PC-3 (cell line): ENCODE data around the gene TMEM167A. TPM values are rescaled to one million over a fixed set of nuclear protein-coding genes. Genes with fewer than 3 reads are reported as not detected.

ENCODE experiments used
- ATAC-seq: fragments of 200-7000 bp; cut with Tn5 transposase; 2 replicates; pipeline ENCODE4 v1.9.1; 2020; ENCODE audit warnings: mild to moderate bottlenecking, moderate library complexity
- BruUV-seq: library from RNA; stranded (reverse); fragments of 400-500 nt; replicated peaks from 2 replicates; lab custom pipeline; 2021; lab: Mats Ljungman, UMichigan
- CTCF ChIA-PET: fragments of 300-600 bp; sonication (Branson Sonifier 250); formaldehyde crosslinking; loops from one replicate; lab custom pipeline; 2022; ENCODE audit warnings: antibody characterized with exemption; lab: Charles Lee
- POLR2A ChIA-PET: fragments of 300-600 bp; sonication (Branson Sonifier 250); formaldehyde crosslinking; loops from one replicate; lab custom pipeline; 2022; ENCODE audit warnings: antibody characterized with exemption; ENCODE audit not compliant: unreplicated experiment; lab: Charles Lee
- DNase-seq: peaks from one replicate; pipeline ENCODE4 v3.0.0-alpha.2; 2015
- H2AFZ ChIP-seq: fragments of 300-600 bp; sonication (generic); 2 replicates; pipeline ENCODE4 v1.6.0; 2016; ENCODE audit warnings: antibody characterized with exemption, low read length
- H3F3A ChIP-seq: fragments of 300-600 bp; sonication (generic); one replicate; pipeline ENCODE4 v1.6.0; 2017; ENCODE audit warnings: antibody characterized with exemption, low read length, control low read depth, mild to moderate bottlenecking; ENCODE audit not compliant: unreplicated experiment
- H3K27ac ChIP-seq: fragments of 300-600 bp; sonication (generic); 2 replicates; pipeline ENCODE4 v1.5.1; 2016; ENCODE audit warnings: mild to moderate bottlenecking, low read length
- H3K27me3 ChIP-seq: fragments of 300-600 bp; sonication (generic); 2 replicates; pipeline ENCODE4 v1.6.1; 2016; ENCODE audit warnings: low read length, mixed read lengths
- H3K36me3 ChIP-seq: fragments of 300-600 bp; sonication (generic); 2 replicates; pipeline ENCODE4 v1.6.1; 2016; ENCODE audit warnings: low read depth, mixed run types, low read length, mixed read lengths
- H3K4me1 ChIP-seq: fragments of 300-600 bp; sonication (generic); 2 replicates; pipeline ENCODE4 v1.5.1; 2016; ENCODE audit warnings: low read length; ENCODE audit not compliant: insufficient read depth
- H3K4me2 ChIP-seq: fragments of 300-600 bp; sonication (generic); 2 replicates; pipeline ENCODE4 v1.6.0; 2016; ENCODE audit warnings: low read length
- H3K4me3 ChIP-seq: fragments of 300-600 bp; sonication (generic); 2 replicates; pipeline ENCODE4 v1.5.1; 2016; ENCODE audit warnings: mild to moderate bottlenecking, low read length, mixed read lengths
- H3K79me2 ChIP-seq: fragments of 300-600 bp; sonication (generic); 2 replicates; pipeline ENCODE4 v1.6.1; 2017; ENCODE audit warnings: low read length, mixed read lengths
- H3K9ac ChIP-seq: fragments of 300-600 bp; sonication (generic); 2 replicates; pipeline ENCODE4 v1.6.0; 2016; ENCODE audit warnings: mild to moderate bottlenecking, low read length
- H3K9me2 ChIP-seq: fragments of 300-600 bp; sonication (generic); replicated peaks from 2 replicates; pipeline ENCODE4 v1.6.1; 2016; ENCODE audit warnings: mixed run types, low read length, mixed read lengths
- H3K9me3 ChIP-seq: fragments of 300-600 bp; sonication (generic); 2 replicates; pipeline ENCODE4 v1.6.1; 2016; ENCODE audit warnings: low read length, mixed read lengths
- H4K20me1 ChIP-seq: fragments of 300-600 bp; sonication (generic); 2 replicates; pipeline ENCODE4 v1.6.1; 2016; ENCODE audit warnings: low read length, mixed read lengths
- EZH2 ChIP-seq: fragments of 300-600 bp; sonication (generic); IDR thresholded peaks from one replicate; pipeline ENCODE4 v1.6.1; 2017; ENCODE audit warnings: antibody characterized with exemption, mild to moderate bottlenecking, low read length; ENCODE audit not compliant: unreplicated experiment
- EZH2phosphoT487 ChIP-seq: fragments of 300-600 bp; sonication (generic); IDR thresholded peaks from 2 replicates; pipeline ENCODE4 v1.6.1; 2018; ENCODE audit warnings: mild to moderate bottlenecking, antibody characterized with exemption, low read length, borderline replicate concordance
- intact Hi-C: fragments of 100-400 bp; cut with micrococcal nuclease; formaldehyde crosslinking; loops from 2 replicates; pipeline ENCODE4 v1.9.0; 2023
- total RNA-seq: library from RNA; depleted of rRNA; stranded (reverse); fragments of >200 nt; gene quantifications from 2 replicates; pipeline ENCODE4 v1.2.3, GENCODE V29; 2014
- TF ChIP-seq, protein P1 (sequence below): fragments of 300-600 bp; sonication (generic); conservative IDR thresholded peaks from 2 replicates; pipeline ENCODE4 v1.5.1; 2017; ENCODE audit warnings: antibody characterized with exemption, low read depth, mild to moderate bottlenecking, low read length

The TMEM167A gene
- total RNA-seq, 1 experiment from 2014 or later, result 35.7 TPM

- H3K4me2 ChIP-seq, result no peak overlapping the region
- ATAC-seq, result no peak
- no peak overlapping the region for H3K4me3 ChIP-seq
- no peaks in the 10 kb centered on the region for H3K27me3 ChIP-seq
- no peaks in the 10 kb centered on the region for H3K9me2 ChIP-seq
- H3F3A ChIP-seq, result no peaks in the 10 kb centered on the region
- BruUV-seq, result no TSS peak
- H4K20me1 ChIP-seq, result no peaks in the 10 kb centered on the region
- no peak overlapping the region for H2AFZ ChIP-seq
- ChIA-PET POLR2A (no interaction called here), CTCF (interaction anchor here (0.7 kb wide), 1 partner anchor 408 kb away, joined by 6 read pairs; no protein-coding TSS in a partner anchor)
- no peak overlapping the region for H3K9ac ChIP-seq
- intact Hi-C loops, result no loop called here
- H3K9me3 ChIP-seq, result no peaks in the 10 kb centered on the region
- peaks cover 7% of the 10 kb centered on the region; the same call in 1 of the 2 replicates for H3K36me3 ChIP-seq
- H3K79me2 ChIP-seq, result no peaks in the 10 kb centered on the region
- DNase-seq, result no peak
- TF ChIP-seq EZH2phosphoT487 (no peak), EZH2 (no peak)
- TF ChIP-seq, protein P1, sequence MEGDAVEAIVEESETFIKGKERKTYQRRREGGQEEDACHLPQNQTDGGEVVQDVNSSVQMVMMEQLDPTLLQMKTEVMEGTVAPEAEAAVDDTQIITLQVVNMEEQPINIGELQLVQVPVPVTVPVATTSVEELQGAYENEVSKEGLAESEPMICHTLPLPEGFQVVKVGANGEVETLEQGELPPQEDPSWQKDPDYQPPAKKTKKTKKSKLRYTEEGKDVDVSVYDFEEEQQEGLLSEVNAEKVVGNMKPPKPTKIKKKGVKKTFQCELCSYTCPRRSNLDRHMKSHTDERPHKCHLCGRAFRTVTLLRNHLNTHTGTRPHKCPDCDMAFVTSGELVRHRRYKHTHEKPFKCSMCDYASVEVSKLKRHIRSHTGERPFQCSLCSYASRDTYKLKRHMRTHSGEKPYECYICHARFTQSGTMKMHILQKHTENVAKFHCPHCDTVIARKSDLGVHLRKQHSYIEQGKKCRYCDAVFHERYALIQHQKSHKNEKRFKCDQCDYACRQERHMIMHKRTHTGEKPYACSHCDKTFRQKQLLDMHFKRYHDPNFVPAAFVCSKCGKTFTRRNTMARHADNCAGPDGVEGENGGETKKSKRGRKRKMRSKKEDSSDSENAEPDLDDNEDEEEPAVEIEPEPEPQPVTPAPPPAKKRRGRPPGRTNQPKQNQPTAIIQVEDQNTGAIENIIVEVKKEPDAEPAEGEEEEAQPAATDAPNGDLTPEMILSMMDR, result no peak
- no peak overlapping the region for H3K27ac ChIP-seq
- H3K4me1 ChIP-seq, result no peaks in the 10 kb centered on the region
Observed at GRCh38 chr5:83048811-83049210, 28.4 kb downstream of the TMEM167A start.

GRCh38 chr5:83048277-83048676 lies 28.9 kb downstream of the TMEM167A start:
- Histone ChIP-seq H3K27me3 (no peaks in the 10 kb centered on the region), H3K9ac (no peak overlapping the region), H3K4me1 (no peaks in the 10 kb centered on the region), H3K4me2 (no peak overlapping the region), H3K9me2 (no peaks in the 10 kb centered on the region), H3K36me3 (peaks cover 7% of the 10 kb centered on the region; the same call in 1 of the 2 replicates), H3K79me2 (no peaks in the 10 kb centered on the region), H2AFZ (no peak overlapping the region), H3K4me3 (no peak overlapping the region), H3K9me3 (no peaks in the 10 kb centered on the region), H3K27ac (no peak overlapping the region), H4K20me1 (no peaks in the 10 kb centered on the region), H3F3A (no peaks in the 10 kb centered on the region)
- POLR2A ChIA-PET, result no interaction called here
- no TSS peak for BruUV-seq
- ATAC-seq (no peak), DNase-seq (no peak)
- CTCF ChIA-PET, result interaction anchor here (0.7 kb wide), 1 partner anchor 407 kb away, joined by 6 read pairs; no protein-coding TSS in a partner anchor
- intact Hi-C loops, result no loop called here
- TF ChIP-seq EZH2, result no peak
- no peak for TF ChIP-seq EZH2phosphoT487
- TF ChIP-seq, protein P1, result no peak

- 0 out of 2 replicates have a peak, but pooled peaks cover 1% of the 10 kb centered on the region for H3K36me3 ChIP-seq
- no peak overlapping the region for H3K27ac ChIP-seq
- ChIA-PET POLR2A (no interaction called here), CTCF (no interaction called here)
- no peak overlapping the region for H3K4me2 ChIP-seq
- no peaks in the 10 kb centered on the region for H3K79me2 ChIP-seq
- H3K9me2 ChIP-seq, result no peaks in the 10 kb centered on the region
- BruUV-seq, result no TSS peak
- H3F3A ChIP-seq, result no peaks in the 10 kb centered on the region
- H3K27me3 ChIP-seq, result no peaks in the 10 kb centered on the region
- ATAC-seq, result peak; percentile 20; the same call in 1 of the 2 replicates
- intact Hi-C loops, result no loop called here
- no peaks in the 10 kb centered on the region for H4K20me1 ChIP-seq
- no peak overlapping the region for H3K9ac ChIP-seq
- H2AFZ ChIP-seq, result no peak overlapping the region
- TF ChIP-seq EZH2phosphoT487, result no peak
- TF ChIP-seq EZH2, result no peak
- TF ChIP-seq, protein P1, result no peak
- DNase-seq, result no peak
- H3K4me3 ChIP-seq, result no peak overlapping the region
- H3K9me3 ChIP-seq, result no peaks in the 10 kb centered on the region
- no peaks in the 10 kb centered on the region for H3K4me1 ChIP-seq
Observed at GRCh38 chr5:83044926-83045325, 32.3 kb downstream of the TMEM167A start.
